Suprapubic skin (tissue), 4 donors: ENCODE results near the gene LPP.

ENCODE experiments used
- CTCF ChIP-seq, 2 donors: fragments of 200-600 bp in 1 of 2; fragments of 450-650 bp in 1 of 2; sonication (generic) in 1 of 2; IDR thresholded peaks; one replicate each; pipeline ENCODE4 v1.5.1; 2016 to 2019; ENCODE audit warnings: antibody characterized with exemption in 2 of 2, mild to moderate bottlenecking in 1 of 2, moderate library complexity in 1 of 2
- EP300 ChIP-seq: sonication (generic); formaldehyde crosslinking; IDR thresholded peaks from one replicate; pipeline ENCODE4 v1.6.1; 2017; ENCODE audit warnings: antibody characterized with exemption
- POLR2A ChIP-seq, 2 donors: fragments of 450-650 bp; IDR thresholded peaks; one replicate each; pipeline ENCODE4 v1.6.1; 2017; ENCODE audit warnings: antibody characterized with exemption in 2 of 2, mild to moderate bottlenecking in 2 of 2, moderate library complexity in 2 of 2
- POLR2AphosphoS5 ChIP-seq, 3 donors: sonication (generic); formaldehyde crosslinking; IDR thresholded peaks; one replicate each; pipeline ENCODE4 v1.6.1; 2017; ENCODE audit warnings: antibody characterized with exemption in 3 of 3

GRCh38 chr3:188729422-188729821, 575.5 kb downstream of the LPP start:
- TF ChIP-seq POLR2A (IDR thresholded peaks at IDR 0.05): no peak
- no peak for TF ChIP-seq CTCF (IDR thresholded peaks at IDR 0.05)
- no peak for TF ChIP-seq POLR2AphosphoS5 (IDR thresholded peaks at IDR 0.05)
- no peak for TF ChIP-seq EP300
